Measurements from ENCODE around the gene YEATS2. TPM values are rescaled to one million over a fixed set of nuclear protein-coding genes. Genes with fewer than 3 reads are reported as not detected.

Gene YEATS2
- total and polyA plus RNA-seq, 8 donors: 28.4 to 48.8 (median 44.1) TPM

DNA sequence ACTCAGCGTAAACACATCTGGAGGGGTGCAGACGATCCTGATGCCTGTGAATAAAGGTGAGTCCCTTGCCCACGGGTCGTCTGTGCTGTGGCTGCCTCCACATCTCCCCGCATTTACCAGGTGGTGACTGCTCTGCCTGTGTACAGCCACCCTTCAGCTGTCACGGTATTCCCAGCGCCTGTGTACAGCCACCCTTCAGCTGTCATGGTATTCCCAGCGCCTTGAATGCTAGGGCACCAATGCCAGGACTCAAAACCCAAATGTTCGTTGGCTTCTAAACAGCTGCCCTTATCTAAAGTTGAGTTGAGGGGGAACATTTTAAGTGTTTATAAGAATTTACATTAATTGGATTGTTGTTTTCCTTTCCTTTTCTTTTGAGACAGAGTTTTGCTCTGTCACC is 100.4 kb downstream of the YEATS2 start:
- Histone ChIP-seq H3K9me3 (no peaks in the 10 kb centered on the region), H3K36me3 (peaks cover 0 to 79% of the 10 kb centered on the region in 2 donors), H3K27ac (no peak overlapping the region), H3K4me3 (no peak overlapping the region), H3K4me1 (no peaks in the 10 kb centered on the region), H3K27me3 (no peaks in the 10 kb centered on the region)
- TF ChIP-seq, protein P1, sequence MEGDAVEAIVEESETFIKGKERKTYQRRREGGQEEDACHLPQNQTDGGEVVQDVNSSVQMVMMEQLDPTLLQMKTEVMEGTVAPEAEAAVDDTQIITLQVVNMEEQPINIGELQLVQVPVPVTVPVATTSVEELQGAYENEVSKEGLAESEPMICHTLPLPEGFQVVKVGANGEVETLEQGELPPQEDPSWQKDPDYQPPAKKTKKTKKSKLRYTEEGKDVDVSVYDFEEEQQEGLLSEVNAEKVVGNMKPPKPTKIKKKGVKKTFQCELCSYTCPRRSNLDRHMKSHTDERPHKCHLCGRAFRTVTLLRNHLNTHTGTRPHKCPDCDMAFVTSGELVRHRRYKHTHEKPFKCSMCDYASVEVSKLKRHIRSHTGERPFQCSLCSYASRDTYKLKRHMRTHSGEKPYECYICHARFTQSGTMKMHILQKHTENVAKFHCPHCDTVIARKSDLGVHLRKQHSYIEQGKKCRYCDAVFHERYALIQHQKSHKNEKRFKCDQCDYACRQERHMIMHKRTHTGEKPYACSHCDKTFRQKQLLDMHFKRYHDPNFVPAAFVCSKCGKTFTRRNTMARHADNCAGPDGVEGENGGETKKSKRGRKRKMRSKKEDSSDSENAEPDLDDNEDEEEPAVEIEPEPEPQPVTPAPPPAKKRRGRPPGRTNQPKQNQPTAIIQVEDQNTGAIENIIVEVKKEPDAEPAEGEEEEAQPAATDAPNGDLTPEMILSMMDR (IDR thresholded peaks at IDR 0.05): no peak
- DNase-seq (no peak), ATAC-seq (no peak)
- intact Hi-C loops (cut with DNase I): no loop called here

DNA sequence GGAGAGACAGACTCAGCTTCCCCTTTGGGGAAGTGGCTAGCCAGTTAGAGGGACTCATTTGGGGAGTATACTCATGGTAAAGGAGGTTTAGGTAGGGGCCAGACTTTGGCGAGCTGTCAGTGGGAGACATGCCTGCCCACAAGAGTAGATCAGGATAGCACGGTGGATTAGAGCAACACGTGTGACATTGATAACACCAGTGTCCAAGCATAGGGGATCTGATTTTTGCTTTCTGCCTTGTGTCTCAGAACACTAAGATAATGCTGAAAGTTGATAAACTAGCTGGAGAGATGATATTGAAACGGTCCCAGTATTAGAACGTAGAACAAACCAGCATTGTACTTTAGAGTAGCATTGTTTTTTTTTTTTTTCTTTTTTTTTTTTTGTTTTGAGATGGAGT is 101.9 kb downstream of the YEATS2 start:
- no peaks in the 10 kb centered on the region for H3K27me3 ChIP-seq
- no peak overlapping the region for H3K27ac ChIP-seq
- DNase-seq (no peak), ATAC-seq (no peak)
- H3K4me1 ChIP-seq: no peaks in the 10 kb centered on the region
- TF ChIP-seq, protein P1 (IDR thresholded peaks at IDR 0.05): no peak
- intact Hi-C loops (cut with DNase I): no loop called here
- H3K4me3 ChIP-seq: no peak overlapping the region
- H3K9me3 ChIP-seq: no peaks in the 10 kb centered on the region
- peaks cover 0 to 79% of the 10 kb centered on the region in 2 donors for H3K36me3 ChIP-seq

DNA sequence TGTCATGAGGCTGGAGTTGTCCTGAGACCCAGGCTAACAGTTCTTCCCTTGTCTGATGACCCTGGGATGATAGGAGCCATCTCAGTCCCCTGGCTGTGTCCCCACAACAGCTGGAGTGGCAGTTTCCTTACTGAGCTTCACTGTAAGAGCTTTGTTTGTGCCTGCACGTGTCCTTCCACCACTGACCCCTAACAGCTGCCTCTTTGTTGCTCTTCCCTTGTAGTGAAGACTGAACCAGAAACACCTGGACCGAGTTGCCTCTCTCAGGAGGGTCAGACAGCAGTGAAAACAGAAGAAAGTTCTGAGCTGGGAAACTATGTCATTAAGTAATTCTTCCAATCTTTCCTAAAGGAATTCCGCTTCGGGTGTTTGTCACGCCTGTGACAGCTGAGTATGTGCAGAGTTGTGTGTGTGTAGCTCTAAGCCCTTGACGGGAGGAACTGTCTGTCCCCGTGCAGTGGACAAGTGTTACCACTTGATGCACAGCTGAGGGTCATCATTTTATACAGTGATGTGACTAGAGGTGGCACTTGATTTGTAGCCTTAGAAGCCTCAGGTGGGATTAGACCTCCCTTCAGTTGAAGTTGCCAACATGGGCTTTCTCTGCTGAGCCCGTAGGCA is 102.8 kb downstream of the YEATS2 start:
- no peak for ATAC-seq
- no peak for DNase-seq
- Histone ChIP-seq H3K4me3 (no peak overlapping the region), H3K4me1 (no peaks in the 10 kb centered on the region), H3K27me3 (no peaks in the 10 kb centered on the region), H3K9me3 (no peaks in the 10 kb centered on the region), H3K36me3 (peaks cover 0 to 84% of the 10 kb centered on the region in 2 donors), H3K27ac (no peak overlapping the region)
- intact Hi-C loops (cut with DNase I): no loop called here
- TF ChIP-seq, protein P1 (IDR thresholded peaks at IDR 0.05): no peak

DNA sequence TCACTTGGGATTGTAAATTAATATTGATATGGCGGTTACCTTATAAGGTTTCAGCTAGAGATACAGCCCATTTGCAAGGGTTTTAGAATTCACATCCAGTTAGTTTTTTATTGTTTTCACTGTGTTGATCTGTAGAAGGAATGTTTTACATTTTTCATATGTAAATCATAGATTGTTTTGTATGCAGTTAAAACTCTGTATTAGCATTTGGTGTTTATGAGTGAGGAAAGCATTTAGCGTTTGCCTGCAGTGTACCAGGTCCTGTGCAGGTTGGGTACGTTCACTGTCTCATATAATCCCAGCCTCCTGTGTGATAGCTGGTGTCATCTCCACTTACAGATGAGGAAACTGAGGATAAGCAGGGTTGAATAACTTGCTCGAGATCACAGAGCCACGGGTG is 104.0 kb downstream of the YEATS2 start:
- H3K27ac ChIP-seq: no peak overlapping the region
- no peak overlapping the region for H3K4me3 ChIP-seq
- no peaks in the 10 kb centered on the region for H3K27me3 ChIP-seq
- H3K4me1 ChIP-seq: no peaks in the 10 kb centered on the region
- intact Hi-C loops (cut with DNase I): no loop called here
- H3K9me3 ChIP-seq: no peaks in the 10 kb centered on the region
- no peak for DNase-seq
- no peak for ATAC-seq
- TF ChIP-seq, protein P1 (IDR thresholded peaks at IDR 0.05): no peak
- H3K36me3 ChIP-seq: peaks cover 0 to 96% of the 10 kb centered on the region in 2 donors

DNA sequence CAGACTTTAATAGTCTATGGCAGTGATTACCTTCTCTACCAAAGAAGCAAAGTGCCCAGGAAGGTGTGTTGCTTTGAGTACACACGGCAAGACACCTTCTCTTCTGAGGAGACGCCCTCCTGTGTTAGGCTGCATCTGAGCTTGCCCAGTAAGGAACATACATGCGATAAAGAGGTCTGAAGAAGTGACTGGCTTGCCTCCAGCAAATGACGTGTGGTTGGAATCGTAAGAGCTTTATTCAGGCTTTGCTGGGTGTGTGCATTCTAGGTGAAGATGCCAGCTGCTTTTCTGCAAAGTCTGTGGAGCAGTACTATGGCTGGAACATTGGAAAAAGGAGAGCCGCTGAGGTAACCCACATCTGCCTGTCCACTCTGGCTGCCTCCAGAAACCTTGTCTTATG is 105.4 kb downstream of the YEATS2 start:
- H3K27me3 ChIP-seq: no peaks in the 10 kb centered on the region
- no peaks in the 10 kb centered on the region for H3K4me1 ChIP-seq
- TF ChIP-seq, protein P1 (IDR thresholded peaks at IDR 0.05): no peak
- DNase-seq: peak in 1 of 4 donors; percentile 45
- H3K36me3 ChIP-seq: peaks cover 0 to 97% of the 10 kb centered on the region in 2 donors
- intact Hi-C loops (cut with DNase I): no loop called here
- no peak overlapping the region for H3K27ac ChIP-seq
- peak; percentile 76 for ATAC-seq
- H3K9me3 ChIP-seq: no peaks in the 10 kb centered on the region
- no peak overlapping the region for H3K4me3 ChIP-seq
